HepG2 (cell line): ENCODE results near the gene PHF2. TPM values are rescaled to one million over a fixed set of nuclear protein-coding genes. Genes with fewer than 3 reads are reported as not detected.

Experiments
- ATAC-seq: fragments of 200-7000 bp; cut with Tn5 transposase; 3 replicates; pipeline ENCODE4 v1.9.1; 2020; ENCODE audit warnings: mild to moderate bottlenecking, moderate library complexity
- BruUV-seq: library from RNA; stranded (reverse); fragments of 400-500 nt; replicated peaks from 2 replicates; lab custom pipeline; 2021; lab: Mats Ljungman, UMichigan
- CTCF ChIA-PET: fragments of 300-600 bp; formaldehyde crosslinking; extraction: SDS; loops from one replicate; lab custom pipeline; 2021; ENCODE audit warnings: low total read pairs, inconsistent platforms, low intra/inter-chr PET ratio; lab: Yijun Ruan, JAX
- POLR2A ChIA-PET: fragments of 350-600 bp; sonication (Branson Sonifier 250); formaldehyde crosslinking; loops from one replicate; lab custom pipeline; 2020; ENCODE audit warnings: antibody characterized with exemption, inconsistent platforms; lab: Yijun Ruan, JAX
- DNase-seq: peaks from one replicate; pipeline ENCODE4 v3.0.0-alpha.2; 2015; ENCODE audit warnings: low spot score
- FAIRE-seq: peaks from 3 replicates; lab custom pipeline; 2011; peaks lifted over from hg19 to GRCh38; lab: Jason Lieb, UNC
- H2AFZ ChIP-seq: one replicate; pipeline ENCODE4 v1.6.1; 2011; ENCODE audit warnings: low read length, inconsistent platforms
- H3K27ac ChIP-seq: fragments of 300-600 bp; 3 replicates; pipeline ENCODE4 v1.8.0; 2011; ENCODE audit warnings: mixed run types, mild to moderate bottlenecking, mixed read lengths, low read length, inconsistent platforms; ENCODE audit not compliant: insufficient read depth; ENCODE audit errors: extremely low read length
- H3K27me3 ChIP-seq, 2 experiments: fragments of 200-600 bp in 1 of 2; 2 replicates in 1 of 2; 3 replicates in 1 of 2; pipeline versions ENCODE4 v1.6.0 to v1.8.0; 2011; ENCODE audit warnings: low read length in 2 of 2, mild to moderate bottlenecking in 2 of 2, moderate library complexity in 2 of 2, inconsistent platforms in 1 of 2; ENCODE audit not compliant: insufficient read depth in 2 of 2, control insufficient read depth in 1 of 2
- H3K36me3 ChIP-seq, 2 experiments: fragments of 200-600 bp in 1 of 2; replicated peaks in 1 of 2; 2 replicates in 1 of 2; 3 replicates in 1 of 2; pipeline versions ENCODE4 v1.5.1 to v1.8.0; 2011; ENCODE audit warnings: low read length in 2 of 2, inconsistent platforms in 1 of 2; ENCODE audit not compliant: insufficient read depth in 2 of 2, control insufficient read depth in 1 of 2
- H3K4me1 ChIP-seq: 2 replicates; pipeline ENCODE4 v1.5.1; 2012; ENCODE audit warnings: low read length, inconsistent platforms; ENCODE audit not compliant: insufficient read depth
- H3K4me2 ChIP-seq: 2 replicates; pipeline ENCODE4 v1.6.0; 2011; ENCODE audit warnings: low read depth, low read length, inconsistent platforms
- H3K4me3 ChIP-seq, 3 experiments: fragments of 200-600 bp in 1 of 3; sonication (generic), shearing (Covaris generic) in 1 of 3; replicated peaks in 1 of 3; 2 replicates each; pipeline ENCODE4 v1.5.1; 2011 to 2016; ENCODE audit warnings: low read length in 3 of 3, inconsistent platforms in 2 of 3, low read depth in 2 of 3, mild to moderate bottlenecking in 2 of 3, control low read depth in 1 of 3, mixed read lengths in 1 of 3; ENCODE audit not compliant: insufficient read depth in 1 of 3
- H3K79me2 ChIP-seq: one replicate; pipeline ENCODE4 v1.6.1; 2011; ENCODE audit warnings: low read length, inconsistent platforms; ENCODE audit not compliant: insufficient read depth
- H3K9ac ChIP-seq: 2 replicates; pipeline ENCODE4 v1.6.0; 2011; ENCODE audit warnings: mild to moderate bottlenecking, low read depth, low read length, inconsistent platforms; ENCODE audit not compliant: insufficient read depth
- H3K9me3 ChIP-seq: 2 replicates; pipeline ENCODE4 v1.5.1; 2012; ENCODE audit warnings: mild to moderate bottlenecking, low read length
- H4K20me1 ChIP-seq: 2 replicates; pipeline ENCODE4 v1.6.0; 2011; ENCODE audit warnings: inconsistent platforms, mild to moderate bottlenecking, low read length, moderate library complexity; ENCODE audit not compliant: insufficient read depth
- AFF4 ChIP-seq: sonication (generic); formaldehyde crosslinking; IDR thresholded peaks from 2 replicates; pipeline ENCODE4 v1.4.0; 2020; ENCODE audit warnings: missing genetic modification reagents
- ARID2 ChIP-seq: sonication (generic); formaldehyde crosslinking; IDR thresholded peaks from 2 replicates; pipeline ENCODE4 v1.8.1; 2022; ENCODE audit warnings: mild to moderate bottlenecking, missing genetic modification reagents, borderline replicate concordance
- BCLAF1 ChIP-seq: fragments of 450-650 bp; IDR thresholded peaks from 2 replicates; pipeline ENCODE4 v1.6.1; 2017; ENCODE audit warnings: mild to moderate bottlenecking
- FOXM1 ChIP-seq: sonication (generic); formaldehyde crosslinking; IDR thresholded peaks from 2 replicates; pipeline ENCODE4 v1.5.0; 2020; ENCODE audit warnings: missing genetic modification reagents
- GABPB1 ChIP-seq: IDR thresholded peaks from 2 replicates; pipeline ENCODE4 v1.6.1; 2016; ENCODE audit warnings: mild to moderate bottlenecking, missing genetic modification reagents, moderate library complexity, missing compliant biosample characterization
- KAT8 ChIP-seq: IDR thresholded peaks from 2 replicates; pipeline ENCODE4 v1.6.1; 2016; ENCODE audit warnings: missing genetic modification reagents, missing compliant biosample characterization
- LRRFIP1 ChIP-seq: sonication (generic); formaldehyde crosslinking; conservative IDR thresholded peaks from 2 replicates; pipeline ENCODE4 v1.4.0; 2020; ENCODE audit warnings: missing genetic modification reagents
- PPARG ChIP-seq: conservative IDR thresholded peaks from 2 replicates; pipeline ENCODE4 v1.6.1; 2016; ENCODE audit warnings: missing biosample characterization, missing genetic modification reagents
- SALL2 ChIP-seq: sonication (generic); formaldehyde crosslinking; IDR thresholded peaks from 2 replicates; pipeline ENCODE4 v1.8.1; 2023; ENCODE audit warnings: mild to moderate bottlenecking, missing genetic modification reagents, inconsistent platforms
- SIX4 ChIP-seq: sonication (generic); formaldehyde crosslinking; IDR thresholded peaks from 2 replicates; pipeline ENCODE4 v1.4.0; 2020; ENCODE audit warnings: missing genetic modification reagents
- ZBTB8A ChIP-seq: sonication (generic); formaldehyde crosslinking; IDR thresholded peaks from 2 replicates; pipeline ENCODE4 v1.4.0; 2020; ENCODE audit warnings: mild to moderate bottlenecking, low read depth, missing genetic modification reagents, borderline replicate concordance
- ZFP36 ChIP-seq: fragments of 150-350 bp; IDR thresholded peaks from 2 replicates; pipeline ENCODE4 v1.6.1; 2018; ENCODE audit warnings: borderline replicate concordance, low read length, low read depth; ENCODE audit not compliant: partially characterized antibody
- ZNF572 ChIP-seq: sonication (generic); formaldehyde crosslinking; IDR thresholded peaks from 2 replicates; pipeline ENCODE4 v1.5.1; 2020; ENCODE audit warnings: mild to moderate bottlenecking, missing genetic modification reagents
- ZNF639 ChIP-seq: conservative IDR thresholded peaks from 2 replicates; pipeline ENCODE4 v1.6.1; 2018; ENCODE audit warnings: missing genetic modification reagents
- WGBS: methylation state at CpG from one replicate; pipeline ENCODE4 v1.1.6; 2017; ENCODE audit warnings: low lambda C conversion rate; 5-methylcytosine and 5-hydroxymethylcytosine counted together
- in situ Hi-C: cut with HindIII; loops from 2 replicates; pipeline ENCODE4 v1.10.0; 2017; ENCODE audit warnings: low pct_unique_long_range_greater_than_20kb; ENCODE audit not compliant: extremely low pct_ligation_motif_present
- intact Hi-C: fragments of 100-400 bp; cut with micrococcal nuclease; formaldehyde crosslinking; loops from one replicate; pipeline ENCODE4 v1.10.0; 2022; ENCODE audit not compliant: unreplicated experiment
- polyA plus RNA-seq, 8 experiments: library from polyadenylated mRNA; depleted of rRNA in 3 of 8; stranded (reverse) in 7 of 8; unstranded in 1 of 8; fragments of >200 nt; fragmentation: Illumina TruSeq in 4 of 8; extraction: Trizol in 4 of 8; gene quantifications; 2 replicates each; pipeline versions ENCODE4 v1.2.1 to v1.2.3, GENCODE V29; 2011 to 2016; ENCODE audit warnings: low read depth in 4 of 8, missing spikeins in 1 of 8, mixed read lengths in 1 of 8; ENCODE audit not compliant: insufficient read depth in 1 of 8
- total RNA-seq, 5 experiments: library from RNA; depleted of rRNA; stranded (reverse); fragments of >200 nt; fragmentation: Illumina TruSeq; extraction: Trizol; gene quantifications; 2 replicates each; pipeline ENCODE4 v1.2.3, GENCODE V29; 2016; ENCODE audit warnings: low read depth in 1 of 5

The PHF2 gene
- total and polyA plus RNA-seq, 2 of the 13 experiments (the other 11 are each of a cell fraction or from before 2014, with no cell fraction given): 6.6 to 9.1 TPM

- peak overlapping the region; percentile 89 for H3K9ac ChIP-seq
- ATAC-seq (no peak; the same call in 2 of the 3 replicates), FAIRE-seq (no peak), DNase-seq (no peak)
- peak overlapping the region; percentile 54 for H2AFZ ChIP-seq
- WGBS: under 1% methylated on average over 26 of the region's 26 CpGs
- H3K27ac ChIP-seq: peak overlapping the region; percentile 58
- peak overlapping the region; percentile 82 to 94 (median 83) for H3K4me3 ChIP-seq
- no peaks in the 10 kb centered on the region; a peak in 1 of 5 replicates for H3K27me3 ChIP-seq
- no TSS peak for BruUV-seq
- peaks cover 17% of the 10 kb centered on the region for H3K79me2 ChIP-seq
- no peaks in the 10 kb centered on the region for H3K36me3 ChIP-seq
- H3K4me1 ChIP-seq: peaks cover 42% of the 10 kb centered on the region
- in situ Hi-C loops: no loop called here
- ChIA-PET CTCF (no interaction called here), POLR2A (interaction anchor here (1.5 kb wide), 1 partner anchor 9 kb away, joined by 11 read pairs; no protein-coding TSS in a partner anchor)
- H4K20me1 ChIP-seq: peaks cover 13% of the 10 kb centered on the region
- intact Hi-C loops: no loop called here
- peak overlapping the region; percentile 86 for H3K4me2 ChIP-seq
- H3K9me3 ChIP-seq: peaks cover 7% of the 10 kb centered on the region; the same call in 1 of the 2 replicates
- TF ChIP-seq GABPB1 (CRISPR knock-in tag) (0 out of 2 replicates have a peak, but pooled peaks have one; percentile 7), ZBTB8A (CRISPR knock-in tag) (no peak), BCLAF1 (no peak), ZNF639 (CRISPR knock-in tag) (no peak), FOXM1 (CRISPR knock-in tag) (no peak), ARID2 (CRISPR knock-in tag) (no peak), KAT8 (CRISPR knock-in tag) (no peak), SALL2 (CRISPR knock-in tag) (no peak), ZNF572 (CRISPR knock-in tag) (0 out of 2 replicates have a peak, but pooled peaks have one; percentile 23), AFF4 (no peak), ZFP36 (no peak), SIX4 (CRISPR knock-in tag) (no peak), PPARG (CRISPR knock-in tag) (no peak), LRRFIP1 (no peak)
Observed at GRCh38 chr9:93575796-93576257, 557 bp upstream of the PHF2 start.
